Activated CD4-positive, alpha-beta T cell treated with anti-CD3 and anti-CD28 coated beads, Interleukin-2, amount 50 U/mL, for 16 hours (primary cell): Measurements from ENCODE around the gene PDRG1.
"Not testable (repeated sequence)": the region's sequence is repeated elsewhere in the genome, so short reads cannot be mapped to it uniquely, and the experiment has no call there.

Source experiments
- DNase-seq: peaks from one replicate; pipeline ENCODE4 v3.0.0-alpha.2; 2020

Gene PDRG1

GRCh38 chr20:31966991-31967655, 15.3 kb upstream of the PDRG1 start:
- no peak for DNase-seq

DNA sequence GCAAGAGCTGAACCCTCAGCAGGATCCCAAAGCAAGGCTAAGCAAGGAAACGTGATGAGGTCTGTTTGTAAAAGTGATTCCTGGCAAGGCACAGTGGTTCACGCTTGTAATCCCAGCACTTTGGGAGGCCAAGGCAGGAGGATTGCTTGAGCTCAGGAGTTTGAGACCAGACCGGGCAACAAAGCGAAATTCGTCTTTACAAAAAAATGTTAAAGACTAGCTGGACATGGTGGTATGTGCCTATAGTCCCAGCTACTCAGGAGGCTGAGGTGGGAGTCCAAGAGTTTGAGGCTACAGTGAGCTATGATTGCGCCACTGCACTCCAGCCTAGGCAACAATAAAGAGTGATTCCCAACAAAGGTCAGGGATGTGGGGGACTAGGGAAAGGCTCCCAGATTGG, 12.0 kb upstream of the PDRG1 start:
- no peak for DNase-seq

GRCh38 chr20:31962761-31963160, 10.9 kb upstream of the PDRG1 start:
- DNase-seq = no peak

DNA sequence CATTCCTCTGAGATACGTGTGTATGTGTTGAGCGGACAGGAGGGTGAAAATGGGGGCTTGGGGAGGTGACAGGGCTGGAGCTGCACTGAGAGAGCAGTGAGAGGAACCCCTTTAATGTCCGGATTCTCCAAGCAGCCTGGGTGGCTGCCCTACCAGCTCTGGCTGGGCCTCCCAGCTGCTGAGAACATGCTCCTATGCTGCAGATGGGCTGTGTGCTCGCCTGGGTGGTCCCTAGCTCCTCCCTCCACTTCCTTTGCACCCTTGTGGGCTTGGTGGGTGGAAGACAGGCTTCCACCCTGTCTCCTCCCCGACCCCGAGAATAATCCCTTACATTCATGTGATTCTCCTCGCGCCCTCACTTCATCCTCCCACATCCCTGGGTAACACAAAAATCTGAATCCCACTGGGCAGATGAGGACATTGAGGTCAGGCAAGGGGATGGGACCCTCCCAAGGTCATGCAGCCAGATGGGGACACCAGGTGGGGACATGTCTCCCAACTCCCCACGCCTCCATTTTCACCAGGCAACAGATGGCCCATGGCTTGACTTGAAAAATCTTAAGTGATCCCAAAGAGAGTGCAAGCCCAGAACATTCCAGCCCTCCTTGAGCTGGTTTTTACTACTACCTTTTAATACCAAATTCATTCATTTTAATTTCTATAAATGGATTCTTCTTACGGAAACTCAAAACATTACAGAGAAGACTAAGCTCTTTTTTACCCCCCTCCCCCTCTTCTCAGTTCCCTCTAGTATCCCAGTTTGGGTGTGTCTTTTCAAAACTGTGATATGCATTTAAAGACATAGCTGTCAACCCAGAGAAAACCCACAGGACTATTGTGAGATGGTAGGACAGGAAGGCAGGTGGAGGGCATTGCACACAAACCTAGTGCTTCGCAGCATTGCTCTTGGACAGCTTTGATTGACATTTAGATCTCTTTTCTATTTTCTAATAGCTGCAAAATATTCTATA, 5.0 kb upstream of the PDRG1 start:
- no peak for DNase-seq

GRCh38 chr20:31954500-31954899, 2.7 kb upstream of the PDRG1 start:
- no peak for DNase-seq

- DNase-seq = no peak
Observed at GRCh38 chr20:31953556-31954148, 1.8 kb upstream of the PDRG1 start.

GRCh38 chr20:31951203-31951529, 680 bp downstream of the PDRG1 start:
- DNase-seq = no peak

- DNase-seq = no peak
Observed at GRCh38 chr20:31949877-31950646, 1.8 kb downstream of the PDRG1 start.

DNA sequence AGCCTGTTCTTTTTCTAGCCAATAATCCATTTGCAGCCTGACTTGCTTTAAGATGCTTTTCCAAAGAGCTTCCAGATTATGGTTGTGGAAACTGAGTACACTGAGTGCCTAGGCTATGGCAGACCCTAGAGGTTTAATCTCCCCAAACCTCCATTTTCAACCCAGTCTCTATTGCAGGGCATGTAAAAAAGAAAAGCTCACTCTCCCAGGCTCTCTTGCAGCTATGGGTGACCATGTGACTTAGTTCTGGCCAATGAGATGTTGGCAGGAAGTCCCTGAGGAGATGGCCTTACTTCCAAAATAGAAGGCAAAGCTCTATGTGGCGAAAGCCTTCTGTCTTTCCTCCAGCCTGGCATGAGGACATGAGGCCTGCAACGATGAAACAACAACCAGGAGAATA, 3.8 kb downstream of the PDRG1 start:
- DNase-seq = no peak

DNA sequence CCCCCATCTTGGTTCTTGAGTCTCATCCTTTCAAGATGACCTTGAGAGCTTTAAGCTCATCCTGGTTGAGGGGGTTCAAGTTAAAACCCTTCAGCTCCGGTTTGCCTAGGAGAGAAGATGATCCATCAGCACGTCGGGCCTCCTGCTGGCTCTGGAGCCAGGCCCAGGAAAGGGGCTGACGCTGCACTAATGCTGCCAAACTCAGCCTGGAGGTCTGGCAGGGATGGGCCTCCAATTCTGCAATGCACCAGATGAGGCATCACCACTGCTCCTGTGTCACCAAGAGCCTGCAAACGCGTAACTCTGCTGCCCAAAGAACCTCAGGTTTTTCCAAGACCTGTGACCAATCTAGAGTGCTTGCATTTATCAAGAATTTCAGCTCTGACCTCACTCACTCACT, 6.1 kb downstream of the PDRG1 start:
- no peak for DNase-seq

DNA sequence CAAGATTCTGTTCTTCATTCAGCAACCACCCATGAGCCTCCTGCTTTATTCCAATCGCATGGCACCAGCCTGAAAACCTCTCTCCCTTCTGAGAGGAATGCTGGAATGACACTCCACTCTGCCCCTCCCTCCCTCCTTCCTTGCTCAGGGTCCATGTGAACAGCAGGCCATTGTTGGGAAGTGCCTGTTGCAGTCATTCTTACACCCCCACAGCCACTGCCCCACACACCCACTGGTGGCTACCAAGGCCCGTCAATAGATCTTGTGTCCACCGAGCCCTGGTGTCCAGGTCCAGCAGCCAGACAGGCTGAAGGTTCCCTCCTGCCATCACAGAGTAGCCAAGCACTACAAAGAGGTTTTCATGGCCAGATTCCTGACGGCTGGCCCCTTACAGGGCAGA, 6.5 kb downstream of the PDRG1 start:
- no peak for DNase-seq

- DNase-seq = no peak
Observed at GRCh38 chr20:31943052-31943471, 8.8 kb downstream of the PDRG1 start.

DNA sequence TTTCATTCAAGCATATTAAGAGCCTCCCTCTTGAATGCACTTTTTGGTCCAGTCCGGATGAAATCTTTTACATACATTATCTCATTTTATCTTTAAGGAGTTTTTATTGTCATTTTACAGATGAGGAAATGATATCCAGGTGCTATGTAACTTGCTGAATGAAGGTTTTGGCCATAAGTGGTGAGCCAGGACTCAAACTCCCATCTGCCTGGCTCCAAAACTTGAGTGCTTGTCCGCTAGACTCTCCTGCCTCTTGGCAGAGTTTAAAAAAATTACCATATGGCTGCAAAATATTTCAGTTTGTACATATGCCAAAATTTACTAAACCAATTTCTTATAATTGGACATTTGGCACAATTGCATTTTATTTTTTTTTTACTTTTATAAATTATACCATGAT, 12.2 kb downstream of the PDRG1 start:
- DNase-seq = no peak

DNA sequence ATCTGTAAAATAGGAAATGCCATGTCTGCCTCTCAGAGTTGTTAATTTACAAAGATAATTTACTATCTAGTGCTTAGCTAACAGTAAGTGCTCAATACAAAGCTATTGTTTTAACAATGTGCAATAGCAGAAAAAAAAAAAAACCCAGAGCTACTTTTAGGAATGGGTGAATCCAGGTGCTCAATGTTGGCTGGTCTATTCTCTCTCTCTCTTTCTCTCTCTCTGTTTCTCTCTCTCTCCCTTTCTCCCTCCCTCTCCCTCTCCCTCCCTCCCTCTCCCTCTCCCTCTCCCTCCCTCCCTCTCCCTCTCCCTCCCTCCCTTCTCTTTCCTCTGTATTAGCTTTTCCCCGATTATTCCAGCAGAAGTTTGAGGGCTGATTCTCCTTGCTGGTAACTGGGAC, 14.0 kb downstream of the PDRG1 start:
- no peak for DNase-seq

GRCh38 chr20:31936420-31936819, 15.4 kb downstream of the PDRG1 start:
- no peak for DNase-seq

DNA sequence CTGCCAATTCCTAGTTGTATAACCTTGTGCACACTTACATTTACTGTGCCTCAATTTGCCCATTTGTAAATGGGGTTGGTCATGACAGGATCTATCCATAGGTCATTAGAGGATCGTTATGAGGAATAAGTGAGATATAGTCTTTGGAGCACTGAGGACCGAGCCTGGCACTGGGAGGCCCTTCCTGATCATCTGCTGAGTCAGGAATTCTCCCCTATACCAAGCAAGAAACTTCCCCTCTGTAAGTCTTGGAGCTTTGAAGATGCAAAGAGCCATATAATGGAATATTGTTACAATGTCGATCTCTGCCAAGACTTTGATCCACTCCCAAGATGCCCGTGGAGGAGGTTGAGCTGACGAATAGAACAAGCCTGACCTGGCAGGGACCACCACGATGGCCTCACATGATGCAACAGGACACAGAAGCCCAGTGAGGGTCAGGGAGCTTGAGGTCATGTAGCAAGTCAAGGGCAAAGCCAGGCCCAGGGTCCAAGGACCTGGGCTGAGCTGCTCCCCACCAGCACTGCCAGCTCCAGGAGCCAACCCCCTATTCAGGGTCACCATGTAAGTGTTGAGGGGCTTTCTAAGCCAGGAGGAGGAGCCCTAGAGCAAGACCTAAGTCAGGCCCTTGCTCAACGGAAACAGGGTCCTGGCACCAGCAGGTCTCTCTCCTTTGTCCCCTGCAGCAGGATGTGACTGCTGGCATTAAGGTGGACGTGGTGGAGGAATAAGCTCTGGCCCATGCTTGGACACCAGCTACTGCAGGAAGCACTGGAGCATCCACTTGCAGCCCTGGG, 16.7 kb downstream of the PDRG1 start:
- no peak for DNase-seq

DNA sequence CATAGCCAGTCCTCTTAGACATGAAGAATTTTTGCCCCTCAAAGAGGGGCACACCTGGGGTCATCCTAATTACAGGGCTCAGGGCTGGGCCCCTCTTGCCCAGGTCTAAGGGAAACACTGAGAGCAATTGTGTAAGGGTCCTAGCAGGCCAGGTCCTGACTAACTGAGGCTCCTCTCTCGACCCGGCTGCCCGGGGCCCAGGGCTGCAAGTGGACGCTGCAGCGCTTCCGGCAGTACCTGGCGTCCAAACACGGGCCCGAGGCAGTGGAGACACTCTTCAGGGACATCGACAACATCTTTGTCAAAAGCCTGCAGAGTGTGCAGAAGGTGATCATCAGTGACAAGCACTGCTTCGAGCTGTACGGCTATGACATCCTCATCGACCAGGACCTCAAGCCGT, 17.4 kb downstream of the PDRG1 start:
- DNase-seq = no peak

DNA sequence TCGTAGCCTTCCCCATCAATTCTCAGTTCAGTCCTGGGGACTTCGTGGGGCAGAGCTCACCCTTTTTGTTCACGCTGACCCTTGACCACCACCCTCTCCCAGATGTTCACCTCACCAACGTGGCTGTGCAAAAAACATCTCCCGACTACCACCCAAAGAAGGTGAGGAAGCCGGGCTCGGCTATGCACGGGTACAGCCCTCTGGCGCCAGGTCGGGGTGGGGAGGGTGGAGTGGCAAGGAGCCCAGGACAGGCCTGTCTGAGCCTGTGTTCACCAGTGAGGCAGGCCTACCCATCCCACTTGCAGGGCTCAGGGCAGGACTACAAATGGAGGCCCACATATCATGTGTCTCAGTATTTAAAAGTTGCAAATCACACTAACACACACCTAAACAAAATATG, 18.1 kb downstream of the PDRG1 start:
- no peak for DNase-seq

DNA sequence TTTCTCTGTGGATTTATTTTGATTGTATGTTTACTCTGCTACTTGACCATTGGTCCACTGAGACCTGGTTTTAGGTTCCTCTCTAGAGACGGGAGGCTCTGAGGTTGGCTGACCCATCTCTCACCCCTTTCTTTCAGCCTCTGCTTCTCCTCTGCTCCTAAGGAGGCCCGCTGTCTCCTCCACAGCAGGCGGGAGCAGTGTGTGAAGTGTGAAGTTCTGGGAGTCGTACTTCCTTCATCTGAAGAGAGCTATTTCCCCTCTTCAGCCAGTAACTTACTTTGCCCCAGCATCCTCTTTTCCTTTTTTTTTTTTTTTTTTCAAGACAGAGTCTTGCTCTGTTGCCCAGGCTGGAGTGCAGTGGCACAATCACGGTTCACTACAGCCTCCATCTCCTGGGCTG, 21.1 kb downstream of the PDRG1 start:
- no peak for DNase-seq

- not testable (repeated sequence) for DNase-seq
Observed at GRCh38 chr20:31929631-31930030, 22.2 kb downstream of the PDRG1 start.

- no peak for DNase-seq
Observed at GRCh38 chr20:31927627-31928159, 24.2 kb downstream of the PDRG1 start.

- DNase-seq = no peak
Observed at GRCh38 chr20:31926493-31926892, 25.4 kb downstream of the PDRG1 start.
